WTC11 (cell line): Measurements from ENCODE around the gene OXSR1. TPM values are rescaled to one million over a fixed set of nuclear protein-coding genes. Genes with fewer than 3 reads are reported as not detected.

ENCODE experiments used
- ATAC-seq: fragments of 200-7000 bp; cut with Tn5 transposase; 2 replicates; pipeline ENCODE4 v1.10.0; 2021; ENCODE audit warnings: mild to moderate bottlenecking, moderate library complexity
- CTCF ChIA-PET: fragments of 300-600 bp; sonication (Branson Sonifier 250); formaldehyde crosslinking; loops from one replicate; lab custom pipeline; 2021; ENCODE audit warnings: antibody characterized with exemption; lab: Charles Lee
- POLR2A ChIA-PET: fragments of 350-600 bp; sonication (Branson Sonifier 250); formaldehyde crosslinking; loops from one replicate; lab custom pipeline; 2021; ENCODE audit warnings: antibody characterized with exemption; lab: Charles Lee
- DNase-seq: peaks from one replicate; pipeline ENCODE4 v3.0.0; 2021; ENCODE audit warnings: low spot score
- H3K27ac Mint-ChIP-seq: 2 replicates; pipeline ENCODE4 v1.8.0; 2021; ENCODE audit warnings: mixed read lengths
- H3K27me3 Mint-ChIP-seq: 2 replicates; pipeline ENCODE4 v1.8.0; 2021; ENCODE audit warnings: low read depth, mild to moderate bottlenecking, moderate library complexity, mixed read lengths
- H3K36me3 Mint-ChIP-seq: 2 replicates; pipeline ENCODE4 v1.8.0; 2021; ENCODE audit warnings: mixed read lengths
- H3K4me1 Mint-ChIP-seq: 2 replicates; pipeline ENCODE4 v1.8.0; 2022; ENCODE audit warnings: mixed read lengths
- H3K4me3 Mint-ChIP-seq: 2 replicates; pipeline ENCODE4 v1.8.0; 2021; ENCODE audit warnings: mild to moderate bottlenecking, moderate library complexity, mixed read lengths
- H3K9me3 Mint-ChIP-seq: 2 replicates; pipeline ENCODE4 v1.8.0; 2021; ENCODE audit warnings: mixed read lengths
- ATF1 ChIP-seq: sonication (generic); formaldehyde crosslinking; IDR thresholded peaks from 2 replicates; pipeline ENCODE4 v1.8.1; 2023; ENCODE audit warnings: mild to moderate bottlenecking, moderate library complexity, missing genetic modification reagents
- CBFB ChIP-seq: sonication (generic); formaldehyde crosslinking; IDR thresholded peaks from 2 replicates; pipeline ENCODE4 v1.8.1; 2022; ENCODE audit warnings: mild to moderate bottlenecking, low read depth, missing genetic modification reagents
- CTCF ChIP-seq: fragments of 200-600 bp; IDR thresholded peaks from 2 replicates; pipeline ENCODE4 v1.8.0; 2022; ENCODE audit warnings: antibody characterized with exemption
- E2F1 ChIP-seq: sonication (generic); formaldehyde crosslinking; IDR thresholded peaks from 2 replicates; pipeline ENCODE4 v1.8.0; 2022; ENCODE audit warnings: mild to moderate bottlenecking, missing genetic modification reagents
- FOXJ3 ChIP-seq: sonication (generic); formaldehyde crosslinking; IDR thresholded peaks from 2 replicates; pipeline ENCODE4 v1.9.0; 2021; ENCODE audit warnings: missing genetic modification reagents, mild to moderate bottlenecking, borderline replicate concordance
- FOXK1 ChIP-seq: sonication (generic); formaldehyde crosslinking; IDR thresholded peaks from 2 replicates; pipeline ENCODE4 v1.8.0; 2022; ENCODE audit warnings: mild to moderate bottlenecking, moderate library complexity, missing genetic modification reagents
- GTF2I ChIP-seq: fragments of 250-450 bp; sonication (Bioruptor Pico); conservative IDR thresholded peaks from 2 replicates; pipeline ENCODE4 v1.4.0; 2021; ENCODE audit warnings: mild to moderate bottlenecking
- IRF1 ChIP-seq: sonication (generic); formaldehyde crosslinking; IDR thresholded peaks from 2 replicates; pipeline ENCODE4 v1.8.0; 2023; ENCODE audit warnings: missing genetic modification reagents
- IRF2 ChIP-seq: sonication (generic); formaldehyde crosslinking; IDR thresholded peaks from 2 replicates; pipeline ENCODE4 v1.8.0; 2022; ENCODE audit warnings: low read depth, missing genetic modification reagents, borderline replicate concordance
- JAZF1 ChIP-seq: fragments of 250-450 bp; sonication (Bioruptor Pico); IDR thresholded peaks from 2 replicates; pipeline ENCODE4 v1.9.0; 2021; ENCODE audit warnings: moderate library complexity, mild to moderate bottlenecking, inconsistent platforms
- MAX ChIP-seq: sonication (generic); formaldehyde crosslinking; IDR thresholded peaks from 2 replicates; pipeline ENCODE4 v1.8.0; 2022; ENCODE audit warnings: mild to moderate bottlenecking, missing genetic modification reagents
- MLX ChIP-seq: sonication (generic); formaldehyde crosslinking; IDR thresholded peaks from 2 replicates; pipeline ENCODE4 v1.8.1; 2023; ENCODE audit warnings: mild to moderate bottlenecking, missing genetic modification reagents, moderate library complexity
- MXD4 ChIP-seq: fragments of 250-450 bp; sonication (Bioruptor Pico); IDR thresholded peaks from 2 replicates; pipeline ENCODE4 v1.8.0; 2021; ENCODE audit warnings: mild to moderate bottlenecking, moderate library complexity, borderline replicate concordance
- NR1H2 ChIP-seq: sonication (generic); formaldehyde crosslinking; IDR thresholded peaks from 2 replicates; pipeline ENCODE4 v1.9.0; 2021; ENCODE audit warnings: mild to moderate bottlenecking, moderate library complexity, missing genetic modification reagents
- NR3C1 ChIP-seq: sonication (generic); formaldehyde crosslinking; conservative IDR thresholded peaks from 2 replicates; pipeline ENCODE4 v1.8.1; 2023; ENCODE audit warnings: low read depth, mild to moderate bottlenecking, missing genetic modification reagents
- PRDM15 ChIP-seq: sonication (generic); formaldehyde crosslinking; IDR thresholded peaks from 2 replicates; pipeline ENCODE4 v1.8.0; 2022; ENCODE audit warnings: missing genetic modification reagents
- RELA ChIP-seq: sonication (generic); formaldehyde crosslinking; IDR thresholded peaks from 2 replicates; pipeline ENCODE4 v1.8.1; 2022; ENCODE audit warnings: missing genetic modification reagents, mild to moderate bottlenecking, borderline replicate concordance
- SMAD3 ChIP-seq: sonication (generic); formaldehyde crosslinking; IDR thresholded peaks from 2 replicates; pipeline ENCODE4 v1.8.0; 2022; ENCODE audit warnings: missing genetic modification reagents, mild to moderate bottlenecking, borderline replicate concordance
- SMAD4 ChIP-seq: sonication (generic); formaldehyde crosslinking; IDR thresholded peaks from 2 replicates; pipeline ENCODE4 v1.8.0; 2022; ENCODE audit warnings: mild to moderate bottlenecking, missing genetic modification reagents
- USF1 ChIP-seq: sonication (generic); formaldehyde crosslinking; IDR thresholded peaks from 2 replicates; pipeline ENCODE4 v1.8.0; 2022; ENCODE audit warnings: mild to moderate bottlenecking, missing genetic modification reagents
- ZBTB43 ChIP-seq: sonication (generic); formaldehyde crosslinking; IDR thresholded peaks from 2 replicates; pipeline ENCODE4 v1.8.1; 2023; ENCODE audit warnings: mild to moderate bottlenecking, missing genetic modification reagents
- ZNF263 ChIP-seq: sonication (generic); formaldehyde crosslinking; IDR thresholded peaks from 2 replicates; pipeline ENCODE4 v1.8.1; 2022; ENCODE audit warnings: low read depth, mild to moderate bottlenecking, moderate library complexity, missing genetic modification reagents
- ZNF423 ChIP-seq: fragments of 250-450 bp; sonication (Bioruptor Pico); IDR thresholded peaks from 2 replicates; pipeline ENCODE4 v2.1.2; 2022; ENCODE audit warnings: mild to moderate bottlenecking, moderate library complexity
- ZSCAN18 ChIP-seq: fragments of 250-450 bp; sonication (Bioruptor Pico); IDR thresholded peaks from 2 replicates; pipeline ENCODE4 v2.1.2; 2022; ENCODE audit warnings: mild to moderate bottlenecking, moderate library complexity
- total RNA-seq: library from RNA; stranded (reverse); gene quantifications from 3 replicates; pipeline ENCODE4 v1.2.3, GENCODE V29; 2021

Gene OXSR1
- total RNA-seq, 1 experiment from 2014 or later = 50.6 TPM

- no peak overlapping the region for H3K4me3 Mint-ChIP-seq
- no peaks in the 10 kb centered on the region for H3K4me1 Mint-ChIP-seq
- H3K27me3 Mint-ChIP-seq = no peaks in the 10 kb centered on the region; the same call in 1 of the 2 replicates
- TF ChIP-seq IRF1 (CRISPR knock-in tag) (no peak), MXD4 (CRISPR knock-in tag) (no peak), FOXJ3 (CRISPR knock-in tag) (no peak), RELA (CRISPR knock-in tag) (no peak), FOXK1 (CRISPR knock-in tag) (no peak), ZBTB43 (CRISPR knock-in tag) (no peak), MLX (CRISPR knock-in tag) (no peak), CTCF (no peak), USF1 (CRISPR knock-in tag) (no peak), GTF2I (CRISPR knock-in tag) (no peak), NR3C1 (CRISPR knock-in tag) (no peak), ATF1 (CRISPR knock-in tag) (no peak), ZNF423 (CRISPR knock-in tag) (no peak)
- no peaks in the 10 kb centered on the region for H3K9me3 Mint-ChIP-seq
- ATAC-seq (no peak), DNase-seq (no peak)
- no peak overlapping the region for H3K27ac Mint-ChIP-seq
- ChIA-PET POLR2A (interaction anchor here (1.6 kb wide), 1 partner anchor 20 kb away, joined by 4 read pairs; the partner anchor contains the start of gene ACAA1), CTCF (no interaction called here)
- no peaks in the 10 kb centered on the region for H3K36me3 Mint-ChIP-seq
Measured at GRCh38 chr3:38157117-38157516, 8.2 kb upstream of the OXSR1 start.

- ATAC-seq (no peak), DNase-seq (no peak)
- POLR2A ChIA-PET = interaction anchor here (1.6 kb wide), 1 partner anchor 20 kb away, joined by 4 read pairs; the partner anchor contains the start of gene ACAA1
- no peak overlapping the region for H3K27ac Mint-ChIP-seq
- H3K27me3 Mint-ChIP-seq = no peaks in the 10 kb centered on the region; the same call in 1 of the 2 replicates
- no peaks in the 10 kb centered on the region for H3K36me3 Mint-ChIP-seq
- H3K4me3 Mint-ChIP-seq = no peak overlapping the region
- CTCF ChIA-PET = no interaction called here
- H3K9me3 Mint-ChIP-seq = no peaks in the 10 kb centered on the region
- no peaks in the 10 kb centered on the region for H3K4me1 Mint-ChIP-seq
- no peak for TF ChIP-seq IRF2 (CRISPR knock-in tag)
- TF ChIP-seq ZSCAN18 = no peak
- TF ChIP-seq FOXK1 (CRISPR knock-in tag) = no peak
- TF ChIP-seq E2F1 (CRISPR knock-in tag) = no peak
- TF ChIP-seq JAZF1 = no peak
- TF ChIP-seq SMAD3 = no peak
- no peak for TF ChIP-seq ZNF263 (CRISPR knock-in tag)
- TF ChIP-seq CBFB = no peak
- no peak for TF ChIP-seq SMAD4 (CRISPR knock-in tag)
- no peak for TF ChIP-seq MAX (CRISPR knock-in tag)
- no peak for TF ChIP-seq PRDM15 (CRISPR knock-in tag)
- TF ChIP-seq NR1H2 (CRISPR knock-in tag) = no peak
- TF ChIP-seq RELA (CRISPR knock-in tag) = no peak
Measured at GRCh38 chr3:38157595-38157994, 7.7 kb upstream of the OXSR1 start.
